ENCODE results near the gene KCND2.
"Not testable (repeated sequence)": the region's sequence is repeated elsewhere in the genome, so short reads cannot be mapped to it uniquely, and the experiment has no call there.

The KCND2 gene

DNA sequence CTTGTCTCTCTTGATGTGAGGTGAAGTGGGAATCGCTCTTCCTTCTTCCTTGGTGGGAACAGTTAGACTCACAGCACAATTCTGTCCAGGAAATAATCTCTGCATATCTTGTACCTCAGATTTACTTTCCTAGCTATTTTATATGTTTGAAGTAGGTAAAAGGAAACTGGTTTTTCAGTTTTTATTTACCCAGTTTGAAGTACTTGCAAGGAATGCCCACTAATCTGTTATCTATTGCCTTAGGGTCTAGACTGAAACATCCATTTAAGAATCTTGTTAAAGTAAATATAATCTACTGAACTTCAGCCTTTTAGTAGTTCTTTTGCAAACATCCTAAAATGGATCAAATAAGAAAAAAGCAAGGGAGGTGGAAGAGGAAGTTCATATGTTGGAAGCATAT, 229.8 kb downstream of the KCND2 start:
- DNase-seq = no peak

DNA sequence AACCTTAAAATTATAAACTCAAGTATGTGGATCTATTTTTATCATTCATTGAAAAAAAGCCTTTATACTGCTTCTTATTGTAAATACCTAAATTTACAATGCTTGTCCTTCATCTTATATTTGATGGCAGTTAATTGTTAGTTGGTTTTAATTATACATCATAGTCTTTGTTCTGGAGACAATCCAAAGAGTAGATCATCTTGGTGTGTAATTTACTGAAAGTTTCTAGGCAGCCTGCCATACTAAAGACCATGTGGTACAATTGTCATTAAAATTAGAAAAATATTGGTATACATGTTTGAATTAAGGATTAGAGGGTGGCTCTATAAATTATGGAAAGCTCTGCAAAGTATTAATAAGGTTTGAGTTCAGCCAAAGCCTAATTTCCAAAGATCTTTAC, 231.4 kb downstream of the KCND2 start:
- no peak for DNase-seq

DNA sequence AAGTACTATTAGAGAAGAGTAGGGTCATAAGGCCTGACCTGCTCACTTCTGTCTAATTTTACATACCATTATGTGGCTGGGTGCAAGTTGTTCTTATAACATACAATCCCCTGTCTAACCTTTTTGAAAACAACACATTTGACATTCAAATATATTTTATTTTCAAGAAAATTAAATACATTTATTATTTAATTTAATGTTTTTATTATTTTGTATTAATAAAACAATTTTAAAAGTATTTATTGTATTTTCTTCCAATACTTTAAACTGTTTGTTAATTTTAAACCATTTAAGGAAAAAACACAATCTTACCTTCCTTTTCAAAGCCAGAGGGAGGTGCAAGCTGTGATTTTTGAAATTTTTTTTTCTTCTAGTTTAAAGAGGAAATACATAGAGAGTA, 232.8 kb downstream of the KCND2 start:
- no peak for DNase-seq

DNA sequence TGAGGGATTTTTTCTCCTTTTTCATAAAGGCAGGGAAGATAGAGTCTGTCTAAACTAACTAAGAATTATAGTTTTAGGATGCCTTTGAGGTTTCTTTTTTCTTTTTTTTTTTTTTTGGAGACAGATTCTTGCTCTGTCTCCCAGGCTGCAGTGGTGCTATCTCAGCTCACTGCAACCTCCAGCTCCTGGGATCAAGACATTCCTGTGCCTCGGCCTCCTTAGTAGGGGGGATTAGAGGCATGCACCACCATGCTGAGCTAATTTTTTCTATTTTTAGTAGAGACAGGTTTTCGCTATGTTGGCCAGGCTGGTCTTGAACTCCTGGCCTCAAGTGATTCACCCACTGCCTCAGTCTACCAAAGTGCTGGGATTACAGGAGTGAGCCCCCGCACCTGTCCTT, 239.7 kb downstream of the KCND2 start:
- DNase-seq = no peak

DNA sequence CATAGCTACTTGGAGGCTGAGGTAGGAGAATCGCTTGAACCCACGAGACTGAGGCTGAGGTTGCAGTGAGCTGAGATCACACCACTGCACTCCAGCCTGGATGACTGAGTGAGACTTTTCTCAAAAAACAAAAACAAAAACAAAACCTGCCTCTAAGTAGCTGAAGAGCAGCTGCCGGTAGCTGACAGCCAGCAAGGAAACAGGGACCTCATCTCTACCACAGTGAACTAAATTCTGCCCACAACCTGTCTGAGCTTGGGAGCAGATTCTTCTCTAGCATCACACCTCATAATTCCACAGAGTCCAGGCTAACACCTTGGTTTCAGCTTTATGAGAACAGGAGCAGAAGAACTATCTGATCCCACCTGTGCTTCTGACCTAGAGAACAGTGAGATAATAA, 246.2 kb downstream of the KCND2 start:
- no peak for DNase-seq

DNA sequence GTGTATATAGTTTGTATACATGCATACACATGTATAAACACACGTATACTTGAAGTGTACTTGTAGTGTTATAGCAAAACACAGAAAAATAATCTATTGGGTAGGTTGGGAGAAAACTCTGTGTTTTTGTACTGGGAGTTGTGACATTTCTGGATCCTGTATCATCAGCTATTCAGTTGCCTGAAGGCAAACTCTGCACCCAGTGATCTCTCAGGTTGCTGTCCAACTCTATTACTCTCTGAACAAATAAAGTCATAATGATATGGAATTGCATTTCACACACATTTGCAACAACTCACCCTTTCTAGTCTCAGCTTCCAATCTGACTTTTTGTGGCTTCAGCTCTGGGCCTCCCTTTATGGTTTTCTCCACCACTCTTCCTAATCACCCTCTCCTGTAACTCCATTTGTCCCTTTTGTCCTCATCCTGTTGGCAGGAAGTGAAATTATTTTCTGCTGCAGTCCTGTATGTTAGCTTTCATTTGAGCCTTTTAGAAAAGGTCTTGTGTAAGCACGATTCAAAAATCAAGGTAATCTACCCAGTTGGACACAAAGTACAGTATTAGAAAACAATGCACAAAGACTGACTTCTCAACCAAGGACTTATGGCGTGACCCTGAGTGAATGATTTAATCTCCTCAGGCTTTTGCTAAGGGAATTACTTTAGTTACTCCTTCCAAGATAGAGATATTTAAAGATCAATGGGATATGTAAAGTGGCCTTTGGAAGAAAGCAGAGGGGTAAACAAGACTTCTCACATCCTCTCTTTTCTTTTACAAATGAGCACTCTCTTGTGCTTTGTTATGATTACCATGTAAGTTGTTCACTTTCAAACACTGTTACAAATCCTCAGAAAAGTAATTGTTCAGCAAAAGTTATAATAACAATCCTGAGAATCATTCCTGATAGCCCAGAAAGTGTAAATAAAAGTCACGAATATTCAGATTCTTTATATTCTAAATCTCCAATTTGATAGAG, 249.1 kb downstream of the KCND2 start:
- no peak for DNase-seq

DNA sequence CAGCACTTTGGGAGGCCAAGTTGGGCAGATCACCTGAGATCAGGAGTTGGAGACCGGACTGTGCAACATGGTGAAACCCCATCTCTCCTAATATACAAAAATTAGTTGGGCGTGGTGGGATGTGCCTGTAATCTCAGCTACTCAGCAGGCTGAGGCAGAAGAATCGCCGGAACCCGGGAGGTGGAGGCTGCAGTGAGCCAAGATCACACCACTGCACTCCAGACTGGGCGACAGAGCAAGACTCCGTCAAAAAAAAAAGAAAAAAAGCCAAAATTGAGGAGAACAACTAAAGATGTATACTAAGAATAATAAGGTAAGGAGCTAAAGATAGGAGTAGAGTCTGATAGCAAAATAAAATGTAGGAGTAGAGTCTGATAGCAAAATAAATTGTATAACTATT, 251.0 kb downstream of the KCND2 start:
- no peak for DNase-seq

DNA sequence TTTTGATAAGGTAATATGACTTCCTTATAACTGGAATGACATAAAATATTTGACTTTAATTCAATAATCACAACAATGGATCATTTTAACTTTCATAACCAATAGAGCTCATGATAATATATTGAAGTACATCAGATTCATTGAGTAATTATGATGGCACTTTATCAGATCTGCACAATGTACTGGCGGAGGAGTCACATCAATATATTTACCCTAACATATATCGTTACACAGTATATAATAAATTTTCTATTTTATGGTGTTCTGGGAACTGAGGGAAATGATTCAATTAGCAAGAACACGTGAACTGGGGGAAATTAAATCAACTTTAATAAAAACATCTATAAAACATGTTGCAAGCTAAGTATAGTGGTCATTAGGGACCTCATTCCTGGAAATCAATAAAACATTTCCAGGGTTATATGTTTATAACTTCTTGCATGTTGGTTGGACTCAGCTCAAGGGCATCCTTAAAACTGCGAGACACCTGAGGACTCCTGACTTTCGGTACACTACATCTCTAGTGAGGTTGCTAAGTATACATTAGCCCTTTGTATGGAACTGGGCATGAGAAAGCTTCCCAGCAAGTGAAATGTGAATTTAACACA, 254.0 kb downstream of the KCND2 start:
- no peak for DNase-seq

DNA sequence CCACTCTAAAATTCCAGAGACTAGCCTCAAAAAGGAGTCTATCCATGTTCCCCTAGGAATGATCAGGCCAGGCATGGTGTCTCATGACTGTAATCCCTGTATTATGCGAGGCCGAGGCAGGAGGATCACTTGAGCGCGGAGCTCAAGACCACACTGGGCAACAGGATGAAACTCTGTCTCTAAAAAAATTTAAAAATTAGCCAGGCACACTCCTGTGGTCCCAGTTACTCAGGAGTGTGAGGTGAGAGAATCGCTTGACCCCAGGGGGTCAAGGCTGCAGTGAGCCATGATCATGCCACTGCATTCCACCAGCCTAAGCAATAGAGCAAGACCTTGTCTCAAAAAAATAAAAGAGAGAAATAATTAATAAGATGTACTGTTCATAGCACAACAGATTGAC, 256.8 kb downstream of the KCND2 start:
- DNase-seq = no peak

DNA sequence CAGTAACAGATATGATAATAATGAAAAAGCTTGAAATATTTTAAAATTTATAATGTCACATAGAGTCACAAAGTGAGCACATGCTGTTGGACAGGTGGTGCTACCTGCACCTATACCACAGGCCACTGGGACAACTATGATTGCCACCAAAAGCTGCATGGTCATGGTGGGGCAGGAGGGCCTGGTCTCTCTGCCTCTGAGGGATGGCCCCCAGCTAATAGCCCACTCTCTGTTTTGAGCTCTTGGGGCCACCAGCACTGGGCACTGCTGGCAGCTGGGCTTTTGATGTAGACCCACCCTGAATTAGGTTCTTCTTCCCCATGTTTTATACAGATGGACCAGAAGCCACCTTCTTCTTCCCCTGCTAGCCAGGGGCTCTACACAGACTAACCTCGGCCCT, 265.4 kb downstream of the KCND2 start:
- no peak for DNase-seq

DNA sequence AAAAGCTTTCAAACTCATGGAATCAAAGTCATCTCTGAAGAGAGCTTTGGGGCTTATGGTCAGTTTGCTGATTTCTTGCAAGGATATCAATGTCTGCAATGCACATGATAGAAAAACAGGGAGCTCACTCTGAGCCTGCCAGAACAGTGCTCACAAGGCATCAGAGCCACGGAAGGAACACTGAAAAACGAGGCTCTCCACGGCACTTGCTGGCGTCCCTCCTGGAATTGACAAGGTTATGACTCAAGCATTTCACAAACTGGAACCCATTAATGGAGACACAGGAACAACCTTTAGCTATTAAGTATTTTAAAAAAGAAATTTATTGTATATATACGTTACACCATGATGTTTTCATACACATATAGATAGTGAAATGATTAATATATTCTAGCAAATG, 266.3 kb downstream of the KCND2 start:
- no peak for DNase-seq

DNA sequence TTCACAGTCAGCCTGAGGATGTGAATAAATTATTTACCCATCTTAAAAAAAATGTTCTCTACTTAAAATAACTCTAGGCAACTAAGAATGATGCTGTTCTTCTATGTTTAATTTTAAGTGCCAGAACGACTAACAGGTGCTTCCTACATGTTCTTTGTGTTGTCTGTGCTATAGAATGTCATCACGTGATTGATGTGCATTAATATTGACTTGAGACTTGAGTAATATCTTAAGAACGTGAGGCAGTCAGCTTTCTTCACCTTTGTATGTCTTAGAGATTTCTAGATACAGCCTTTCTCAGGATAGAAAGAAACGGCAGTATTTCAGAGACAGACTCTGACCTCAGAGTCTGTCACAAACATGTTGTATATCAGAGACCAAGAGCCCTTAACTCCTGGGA, 274.6 kb downstream of the KCND2 start:
- no peak for DNase-seq

DNA sequence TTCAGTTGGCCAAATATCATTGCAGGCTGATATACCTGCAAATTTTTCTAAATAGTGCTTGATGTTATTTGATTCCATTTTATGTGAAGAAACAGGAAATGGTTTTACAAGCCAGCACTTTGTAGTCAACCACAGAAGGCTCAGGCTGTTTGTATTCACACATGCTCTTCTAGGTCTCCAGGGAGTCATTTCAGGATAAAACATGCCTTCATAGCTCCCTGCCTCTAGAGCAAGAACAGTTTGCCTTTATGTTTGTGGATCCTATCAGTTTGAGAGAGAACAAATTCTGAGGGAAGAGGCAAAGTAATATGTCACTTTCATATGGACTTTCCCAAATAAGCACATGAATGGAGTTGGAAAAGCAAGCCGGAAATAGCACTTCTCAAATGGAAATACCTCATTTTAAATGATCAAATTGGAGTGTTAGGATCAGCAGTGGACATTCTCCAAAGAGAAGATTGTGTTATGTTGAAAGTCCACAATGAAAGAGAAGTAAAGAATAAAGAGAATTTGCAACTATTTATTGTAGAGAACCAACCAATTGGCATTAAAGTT, 277.6 kb downstream of the KCND2 start:
- no peak for DNase-seq

DNA sequence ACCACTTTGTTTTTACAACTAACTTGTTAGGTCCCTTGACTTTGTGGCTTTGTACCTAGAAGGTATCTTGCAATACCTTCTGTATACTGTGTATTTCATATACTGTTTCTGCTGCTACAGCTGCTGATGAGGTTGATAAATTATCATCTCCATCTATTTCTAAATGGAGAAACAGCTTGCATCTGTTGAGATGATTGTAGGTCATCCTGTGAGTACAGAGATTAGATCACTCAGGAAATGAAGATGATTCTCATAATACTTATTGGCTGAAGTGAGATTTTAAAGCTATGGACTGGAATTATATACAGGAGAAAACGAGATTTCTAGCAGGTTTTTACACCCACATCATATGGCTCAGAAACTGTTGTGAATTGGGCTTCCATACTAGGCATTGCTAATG, 280.5 kb downstream of the KCND2 start:
- no peak for DNase-seq

DNA sequence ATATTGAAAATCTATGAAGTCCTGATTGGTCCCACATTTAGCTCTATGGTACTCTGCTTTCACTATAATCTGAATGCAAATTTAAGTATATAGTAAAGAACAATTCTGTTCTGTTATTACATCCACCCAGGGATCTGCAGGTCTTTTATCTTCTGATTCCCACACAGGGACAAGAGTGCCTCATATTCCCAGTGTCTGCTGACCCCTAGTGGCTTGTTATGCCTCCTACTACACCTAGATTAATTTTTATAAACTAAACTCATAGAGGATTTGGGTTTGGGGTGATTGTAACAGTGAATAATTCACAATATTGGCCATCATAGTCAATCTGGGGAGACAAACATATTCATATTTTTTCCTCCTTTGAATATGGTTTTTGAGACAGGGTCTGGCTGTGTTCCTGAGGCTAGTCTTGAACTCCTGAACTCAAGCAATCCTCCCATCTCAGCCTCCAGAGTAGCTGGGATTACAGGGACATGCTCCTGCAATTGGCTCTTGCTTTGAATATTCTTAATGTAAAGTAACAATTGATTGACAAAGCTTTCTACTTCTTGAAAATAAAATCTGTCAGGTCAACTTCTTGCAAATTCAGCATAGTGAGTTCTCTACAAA, 282.1 kb downstream of the KCND2 start:
- peak; percentile 23 for DNase-seq

DNA sequence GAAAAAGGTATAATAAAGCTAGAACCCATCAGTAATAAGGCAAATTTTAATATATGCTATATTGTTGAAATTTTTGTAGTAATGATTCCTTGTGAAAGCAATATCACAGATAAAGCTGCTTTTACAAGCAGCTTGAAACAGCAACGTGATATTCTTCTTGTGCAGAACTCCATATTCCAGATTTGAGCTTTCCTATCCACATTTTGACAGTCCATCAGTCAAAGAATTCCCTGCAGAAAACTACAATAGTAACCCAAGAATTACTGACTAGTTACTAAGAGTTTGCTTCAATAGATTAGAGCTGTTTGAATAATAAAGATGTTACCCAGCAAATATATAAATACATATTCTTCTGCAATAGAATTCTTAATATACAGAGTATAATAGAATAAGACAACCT, 291.2 kb downstream of the KCND2 start:
- no peak for DNase-seq

DNA sequence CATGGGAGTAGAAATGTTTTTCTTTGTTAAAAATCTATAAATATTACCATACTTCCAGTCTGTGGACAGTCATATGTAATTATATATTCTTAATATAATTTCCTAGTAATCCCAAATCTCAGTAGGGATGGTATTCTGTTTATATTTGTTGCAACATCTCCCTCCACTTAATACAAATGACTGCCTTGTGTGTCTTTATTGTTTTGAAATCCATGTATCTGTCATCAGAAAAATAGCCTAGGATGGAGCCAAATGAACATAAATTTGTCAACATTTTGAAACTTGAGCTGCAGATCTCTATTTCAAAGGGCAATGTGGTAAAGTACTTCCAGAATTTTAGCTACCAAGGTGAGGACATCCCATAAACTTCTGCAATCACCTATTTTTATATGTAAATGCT, 294.2 kb downstream of the KCND2 start:
- DNase-seq = no peak

DNA sequence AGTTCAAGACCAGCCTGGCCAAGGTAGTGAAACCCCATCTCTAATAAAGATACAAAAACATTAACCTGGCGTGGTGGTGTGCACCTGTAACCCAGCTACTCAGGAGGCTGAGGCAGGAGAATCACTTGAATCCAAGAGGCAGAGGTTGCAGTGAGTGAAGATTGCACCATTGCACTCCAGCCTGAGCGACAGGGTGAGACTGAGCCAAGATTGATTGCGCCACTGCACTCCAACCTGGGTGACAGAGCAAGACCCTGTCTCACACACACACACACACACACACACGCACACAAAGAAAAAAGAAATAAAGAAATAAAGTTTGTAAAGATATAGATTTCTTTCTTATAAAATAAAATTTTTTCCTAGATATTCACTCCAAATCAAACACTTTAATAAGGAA, 305.7 kb downstream of the KCND2 start:
- not testable (repeated sequence) for DNase-seq

DNA sequence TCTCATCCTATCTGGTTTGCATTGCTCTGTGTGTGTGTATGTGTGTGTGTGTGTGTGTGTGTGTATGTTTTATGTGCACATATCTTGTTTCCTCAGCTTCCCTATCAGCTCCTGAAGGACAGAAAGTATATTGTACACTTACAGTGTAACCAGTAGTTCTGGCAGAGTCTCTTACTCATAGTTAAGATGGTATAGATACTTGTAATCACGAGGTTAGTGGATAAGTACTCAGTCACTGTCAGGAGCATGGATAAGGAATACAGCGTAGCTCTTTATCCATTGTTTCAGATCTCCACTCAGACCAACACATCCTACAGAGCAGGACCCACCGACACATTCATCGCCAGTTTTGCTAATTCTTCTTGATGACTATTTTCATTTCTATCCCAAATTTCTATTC, 309.9 kb downstream of the KCND2 start:
- no peak for DNase-seq

DNA sequence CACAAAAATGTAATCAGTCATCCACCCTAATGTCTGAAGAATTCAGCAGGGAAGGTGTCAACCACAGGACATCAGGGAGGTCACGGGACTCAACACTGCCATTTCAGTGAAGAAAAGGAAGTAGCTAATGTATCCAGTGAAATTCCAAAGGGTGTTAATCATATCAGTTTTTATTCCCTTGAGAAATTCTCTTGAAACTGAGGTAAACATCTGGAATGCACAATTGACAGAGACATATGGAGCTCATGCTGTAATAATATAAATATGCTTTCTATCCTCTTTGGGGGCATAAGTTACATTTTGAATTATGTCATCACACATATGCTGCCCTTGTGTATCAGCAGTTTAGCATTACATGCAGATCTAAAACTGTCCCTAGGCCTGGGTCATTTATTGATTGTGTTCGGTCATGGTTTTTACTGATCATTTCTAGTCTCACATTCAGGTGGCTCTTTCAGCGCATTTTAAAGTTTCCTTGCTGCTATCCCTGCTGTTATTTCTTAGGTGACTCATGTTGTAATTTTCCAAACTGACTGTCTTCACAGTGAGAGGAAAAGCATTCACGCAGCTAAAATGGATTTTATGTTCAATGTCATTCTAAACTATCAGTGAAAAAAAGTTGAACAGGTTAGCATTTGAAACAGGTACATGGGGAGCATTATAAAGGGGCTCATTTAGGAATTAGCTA, 311.1 kb downstream of the KCND2 start:
- DNase-seq = no peak

DNA sequence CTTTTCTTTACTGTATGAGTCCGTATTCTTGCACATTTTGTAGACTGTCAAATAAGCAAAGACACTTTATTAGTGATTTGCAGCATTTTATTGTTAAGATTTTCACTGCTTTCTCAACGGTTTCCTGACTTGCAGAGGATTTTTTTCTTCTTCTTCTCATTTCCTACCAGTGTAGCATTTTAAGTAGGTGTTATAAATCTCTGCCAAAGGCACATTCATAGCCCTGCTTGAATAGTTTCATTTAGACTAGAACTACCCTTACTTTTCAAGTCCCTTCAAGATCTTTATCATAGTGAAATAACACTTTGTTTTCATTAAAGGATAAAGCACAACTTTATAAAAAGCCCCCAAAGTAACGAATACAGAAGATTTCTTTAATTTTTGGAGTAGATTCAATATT, 313.6 kb downstream of the KCND2 start:
- DNase-seq = no peak

DNA sequence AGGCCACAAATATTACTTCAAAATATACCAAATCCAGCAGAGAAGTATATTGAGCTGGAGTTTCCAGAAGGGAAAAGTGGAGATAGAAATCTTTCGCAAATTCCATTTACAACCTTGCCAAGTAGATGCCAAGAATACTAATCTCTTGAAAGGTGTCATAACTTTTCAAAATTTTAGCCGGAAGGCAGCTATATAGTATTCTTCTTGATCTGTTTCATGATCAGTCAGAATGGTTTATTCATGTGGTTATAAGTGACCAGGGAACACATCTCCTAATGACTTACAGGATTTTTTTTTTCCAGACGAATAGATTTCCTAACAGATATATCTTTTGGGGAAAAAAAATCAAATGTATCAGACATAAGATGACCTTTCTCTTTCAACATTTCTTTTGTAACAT, 314.3 kb downstream of the KCND2 start:
- DNase-seq = no peak

DNA sequence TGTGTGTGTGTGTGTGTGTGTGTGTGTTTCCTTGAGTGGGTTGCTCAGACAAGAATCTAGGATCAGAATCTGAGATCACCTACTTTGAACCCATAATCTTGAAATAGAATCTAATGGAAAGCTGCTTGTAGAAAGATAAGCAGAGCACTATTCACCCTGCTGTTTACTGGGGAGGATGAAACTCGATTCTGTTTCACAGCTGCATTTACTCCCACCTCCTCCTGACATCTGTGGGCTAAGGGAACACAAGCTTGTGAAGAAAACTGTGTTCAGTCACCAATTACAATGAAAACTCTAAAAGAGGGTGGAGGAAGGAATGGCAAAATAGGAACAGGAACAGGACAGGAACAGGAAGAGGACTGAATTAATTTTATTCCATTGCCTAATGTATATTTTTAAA, 315.4 kb downstream of the KCND2 start:
- no peak for DNase-seq

Measured in inflammatory macrophage (primary cell).